ENCODE results near the gene AQP4. TPM values are rescaled to one million over a fixed set of nuclear protein-coding genes. Genes with fewer than 3 reads are reported as not detected.

The AQP4 gene
- polyA plus RNA-seq, 3 donors from 2014 or later = not detected

GRCh38 chr18:26818461-26818860 is 47.0 kb downstream of the AQP4 start:
- no peak for DNase-seq
- peaks cover 10 to 45% (median 24%) of the 10 kb centered on the region in 6 donors for H3K9me3 Mint-ChIP-seq
- H3K27ac Mint-ChIP-seq = no peak overlapping the region
- H3K4me3 Mint-ChIP-seq = no peak overlapping the region
- H3K27me3 Mint-ChIP-seq (ENCODE audit: low read depth in 3 of 3) = no peaks in the 10 kb centered on the region
- H3K4me1 Mint-ChIP-seq = no peaks in the 10 kb centered on the region
- H3K36me3 Mint-ChIP-seq = no peaks in the 10 kb centered on the region

GRCh38 chr18:26813043-26813442 is 52.5 kb downstream of the AQP4 start:
- H3K36me3 Mint-ChIP-seq = no peaks in the 10 kb centered on the region
- H3K9me3 Mint-ChIP-seq = peaks cover 10 to 30% (median 21%) of the 10 kb centered on the region in 6 donors
- H3K27ac Mint-ChIP-seq = no peak overlapping the region
- H3K4me1 Mint-ChIP-seq = no peaks in the 10 kb centered on the region
- H3K27me3 Mint-ChIP-seq (ENCODE audit: low read depth in 3 of 3) = peaks cover 2 to 4% (median 4%) of the 10 kb centered on the region in 3 donors
- no peak for DNase-seq
- no peak overlapping the region for H3K4me3 Mint-ChIP-seq

GRCh38 chr18:26812462-26812861 is 53.0 kb downstream of the AQP4 start:
- Mint-ChIP-seq H3K27me3 (ENCODE audit: low read depth in 3 of 3) (peaks cover 2 to 6% (median 4%) of the 10 kb centered on the region in 3 donors), H3K4me3 (no peak overlapping the region), H3K4me1 (no peaks in the 10 kb centered on the region), H3K9me3 (peaks cover 7 to 26% (median 18%) of the 10 kb centered on the region in 6 donors), H3K36me3 (no peaks in the 10 kb centered on the region), H3K27ac (no peak overlapping the region)
- no peak for DNase-seq

DNA sequence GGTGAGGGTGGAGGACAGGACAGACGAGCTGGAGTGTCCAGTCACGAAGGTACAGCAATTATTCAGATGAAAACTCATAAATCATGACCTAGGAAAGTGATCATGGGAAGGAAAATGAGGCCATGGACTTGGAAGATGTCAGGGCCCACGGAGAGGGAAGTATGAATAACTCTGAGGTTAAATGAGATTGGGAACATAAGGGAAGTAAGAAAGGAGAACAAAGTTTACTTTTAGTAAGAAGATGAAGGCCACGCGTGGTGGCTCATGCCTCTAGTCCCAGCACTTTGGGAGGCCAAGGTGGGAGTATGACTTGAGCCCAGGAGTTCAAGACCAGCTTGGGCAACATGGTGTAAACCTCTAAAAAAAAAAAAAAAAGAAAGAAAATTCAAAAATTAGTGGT is 56.2 kb downstream of the AQP4 start:
- no peak overlapping the region for H3K27ac Mint-ChIP-seq
- H3K4me3 Mint-ChIP-seq = no peak overlapping the region
- H3K36me3 Mint-ChIP-seq = no peaks in the 10 kb centered on the region
- H3K4me1 Mint-ChIP-seq = no peaks in the 10 kb centered on the region
- DNase-seq = no peak
- H3K9me3 Mint-ChIP-seq = peaks cover 2 to 24% (median 14%) of the 10 kb centered on the region in 6 donors
- H3K27me3 Mint-ChIP-seq (ENCODE audit: low read depth in 3 of 3) = peaks cover 2 to 10% (median 4%) of the 10 kb centered on the region in 3 donors

GRCh38 chr18:26806224-26806623 is 59.3 kb downstream of the AQP4 start:
- Mint-ChIP-seq H3K4me1 (no peaks in the 10 kb centered on the region), H3K36me3 (no peaks in the 10 kb centered on the region), H3K9me3 (peaks cover 1 to 21% (median 10%) of the 10 kb centered on the region in 6 donors), H3K27ac (no peak overlapping the region), H3K4me3 (no peak overlapping the region), H3K27me3 (ENCODE audit: low read depth in 3 of 3) (peaks cover 2 to 10% (median 3%) of the 10 kb centered on the region in 3 donors)
- no peak for DNase-seq

DNA sequence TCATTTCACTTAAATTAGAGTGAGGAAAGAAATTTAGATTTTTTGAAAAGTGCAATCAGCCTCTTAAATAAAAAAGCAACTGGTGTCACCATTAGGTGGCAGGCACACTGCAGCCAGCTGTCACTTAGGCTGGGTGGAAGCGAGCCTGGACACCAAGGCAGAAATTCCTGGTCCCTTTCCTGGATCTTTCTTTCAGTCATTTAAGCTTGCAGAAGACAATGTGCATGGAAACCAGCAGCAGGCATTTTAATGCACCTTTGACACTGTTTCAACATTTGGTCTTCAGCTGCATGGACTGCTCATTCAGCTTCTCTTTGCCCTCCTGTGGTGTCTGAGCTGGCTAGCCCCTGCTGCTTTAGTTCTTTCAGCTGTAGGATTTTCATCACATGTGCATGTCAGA is 61.0 kb downstream of the AQP4 start:
- Mint-ChIP-seq H3K4me1 (no peaks in the 10 kb centered on the region), H3K9me3 (peaks cover 0 to 16% (median 8%) of the 10 kb centered on the region in 6 donors), H3K36me3 (no peaks in the 10 kb centered on the region), H3K4me3 (no peak overlapping the region), H3K27ac (no peak overlapping the region), H3K27me3 (ENCODE audit: low read depth in 3 of 3) (peaks cover 0 to 8% (median 0%) of the 10 kb centered on the region in 3 donors)
- no peak for DNase-seq

- peaks cover 0 to 22% (median 9%) of the 10 kb centered on the region in 6 donors for H3K9me3 Mint-ChIP-seq
- no peaks in the 10 kb centered on the region for H3K36me3 Mint-ChIP-seq
- H3K27me3 Mint-ChIP-seq (ENCODE audit: low read depth in 3 of 3) = peaks cover 0 to 6% (median 3%) of the 10 kb centered on the region in 3 donors
- no peaks in the 10 kb centered on the region for H3K4me1 Mint-ChIP-seq
- no peak for DNase-seq
- H3K27ac Mint-ChIP-seq = no peak overlapping the region
- H3K4me3 Mint-ChIP-seq = no peak overlapping the region
Measured at GRCh38 chr18:26803643-26804042, 61.9 kb downstream of the AQP4 start.

DNA sequence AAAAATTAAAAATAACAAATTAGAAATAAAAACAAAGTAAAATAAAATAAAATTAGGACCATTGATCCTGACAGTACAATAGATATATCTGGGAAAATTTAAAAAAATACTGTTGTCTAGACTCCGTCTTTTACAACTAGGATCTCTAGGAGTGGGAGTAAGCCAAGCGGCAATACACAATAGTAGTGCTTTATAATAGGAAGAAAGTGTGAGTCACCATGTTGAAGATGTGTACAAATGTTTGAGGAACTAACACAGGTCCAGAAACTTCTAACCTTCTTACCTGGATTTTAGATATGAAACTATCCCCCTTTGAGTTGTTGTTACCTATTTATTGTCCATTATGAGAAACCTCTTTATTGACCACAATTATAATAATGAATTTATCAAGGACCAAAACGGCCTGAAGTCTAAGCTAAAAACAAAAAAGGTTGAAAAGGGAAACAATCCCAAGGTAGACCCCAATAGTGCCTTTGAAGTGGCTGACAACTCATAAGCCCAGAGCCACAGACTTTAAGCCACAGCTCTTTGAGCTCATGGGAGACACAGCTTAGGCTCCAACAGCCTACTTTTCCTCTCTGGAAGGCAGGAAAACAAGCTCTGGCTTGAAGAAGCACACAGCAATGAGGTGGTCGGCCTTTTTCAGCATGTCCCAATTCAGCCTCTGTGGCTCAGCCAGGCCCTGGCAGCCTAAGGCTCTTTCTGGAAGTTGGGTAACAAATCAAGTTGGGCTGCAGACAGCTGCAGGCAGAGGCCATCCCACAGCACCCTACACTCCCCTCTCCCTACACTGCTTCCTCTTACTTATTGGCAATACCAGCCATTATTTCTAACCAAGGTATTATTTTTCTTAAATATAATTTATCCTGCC is 62.9 kb downstream of the AQP4 start:
- no peak overlapping the region for H3K4me3 Mint-ChIP-seq
- H3K9me3 Mint-ChIP-seq = peaks cover 0 to 29% (median 10%) of the 10 kb centered on the region in 6 donors
- no peak overlapping the region for H3K27ac Mint-ChIP-seq
- H3K27me3 Mint-ChIP-seq (ENCODE audit: low read depth in 3 of 3) = peaks cover 0 to 5% (median 3%) of the 10 kb centered on the region in 3 donors
- H3K4me1 Mint-ChIP-seq = no peaks in the 10 kb centered on the region
- no peak for DNase-seq
- peaks cover 0 to 2% (median 0%) of the 10 kb centered on the region in 3 donors for H3K36me3 Mint-ChIP-seq

Data from immature natural killer cell (primary cell).